ENCODE results near the gene RRM1. TPM values are rescaled to one million over a fixed set of nuclear protein-coding genes. Genes with fewer than 3 reads are reported as not detected.

The RRM1 gene
- total and polyA plus RNA-seq, 10 of the 15 experiments (the other 5 are each of a cell fraction or from before 2014, with no cell fraction given) = 94.0 to 255 (median 148) TPM

DNA sequence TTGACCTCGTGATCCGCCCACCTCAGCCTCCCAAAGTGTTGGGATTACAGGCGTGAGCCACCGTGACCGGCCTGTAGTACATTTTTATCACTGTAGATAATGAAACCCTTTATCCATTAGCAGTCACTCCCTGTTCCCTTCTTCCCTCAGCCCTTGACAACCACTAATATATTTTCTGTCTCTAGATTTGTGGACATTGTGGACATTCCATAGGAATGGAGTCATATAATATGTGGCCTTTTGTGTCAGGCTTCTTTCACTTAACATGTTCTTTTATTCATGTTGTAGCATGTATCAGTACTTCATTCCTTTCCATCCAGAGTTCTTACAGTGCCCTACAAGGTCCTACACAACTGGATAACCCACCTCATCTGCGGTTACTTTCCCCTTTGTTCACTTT, 30.5 kb downstream of the RRM1 start:
- no peaks in the 10 kb centered on the region for H3K4me1 ChIP-seq (ENCODE audit: control insufficient read depth, insufficient read depth, low read length)
- RAD21 ChIA-PET (ENCODE audit: unreplicated experiment) = no interaction called here
- CTCF ChIA-PET = no interaction called here
- FAIRE-seq = no peak
- H3K4me2 ChIP-seq (ENCODE audit: control insufficient read depth, insufficient read depth) = no peak overlapping the region
- POLR2A ChIA-PET = no interaction called here
- no peaks in the 10 kb centered on the region for H3K79me2 ChIP-seq (ENCODE audit: control insufficient read depth, insufficient read depth, low read length)
- no peak for TF ChIP-seq RELA (IDR thresholded peaks at IDR 0.05; ENCODE audit: borderline replicate concordance, partially characterized antibody)
- no peak for TF ChIP-seq FOXM1 (IDR thresholded peaks at IDR 0.05; ENCODE audit: low read depth, low read length)
- no peak for TF ChIP-seq SMAD5 (IDR thresholded peaks at IDR 0.05; ENCODE audit: low read depth)
- no peak for TF ChIP-seq MEF2B (IDR thresholded peaks at IDR 0.05; ENCODE audit: partially characterized antibody, poor library complexity, severe bottlenecking)
- TF ChIP-seq, protein P1, sequence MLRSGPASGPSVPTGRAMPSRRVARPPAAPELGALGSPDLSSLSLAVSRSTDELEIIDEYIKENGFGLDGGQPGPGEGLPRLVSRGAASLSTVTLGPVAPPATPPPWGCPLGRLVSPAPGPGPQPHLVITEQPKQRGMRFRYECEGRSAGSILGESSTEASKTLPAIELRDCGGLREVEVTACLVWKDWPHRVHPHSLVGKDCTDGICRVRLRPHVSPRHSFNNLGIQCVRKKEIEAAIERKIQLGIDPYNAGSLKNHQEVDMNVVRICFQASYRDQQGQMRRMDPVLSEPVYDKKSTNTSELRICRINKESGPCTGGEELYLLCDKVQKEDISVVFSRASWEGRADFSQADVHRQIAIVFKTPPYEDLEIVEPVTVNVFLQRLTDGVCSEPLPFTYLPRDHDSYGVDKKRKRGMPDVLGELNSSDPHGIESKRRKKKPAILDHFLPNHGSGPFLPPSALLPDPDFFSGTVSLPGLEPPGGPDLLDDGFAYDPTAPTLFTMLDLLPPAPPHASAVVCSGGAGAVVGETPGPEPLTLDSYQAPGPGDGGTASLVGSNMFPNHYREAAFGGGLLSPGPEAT (IDR thresholded peaks at IDR 0.05; ENCODE audit: low read depth) = no peak
- TF ChIP-seq, protein P2, sequence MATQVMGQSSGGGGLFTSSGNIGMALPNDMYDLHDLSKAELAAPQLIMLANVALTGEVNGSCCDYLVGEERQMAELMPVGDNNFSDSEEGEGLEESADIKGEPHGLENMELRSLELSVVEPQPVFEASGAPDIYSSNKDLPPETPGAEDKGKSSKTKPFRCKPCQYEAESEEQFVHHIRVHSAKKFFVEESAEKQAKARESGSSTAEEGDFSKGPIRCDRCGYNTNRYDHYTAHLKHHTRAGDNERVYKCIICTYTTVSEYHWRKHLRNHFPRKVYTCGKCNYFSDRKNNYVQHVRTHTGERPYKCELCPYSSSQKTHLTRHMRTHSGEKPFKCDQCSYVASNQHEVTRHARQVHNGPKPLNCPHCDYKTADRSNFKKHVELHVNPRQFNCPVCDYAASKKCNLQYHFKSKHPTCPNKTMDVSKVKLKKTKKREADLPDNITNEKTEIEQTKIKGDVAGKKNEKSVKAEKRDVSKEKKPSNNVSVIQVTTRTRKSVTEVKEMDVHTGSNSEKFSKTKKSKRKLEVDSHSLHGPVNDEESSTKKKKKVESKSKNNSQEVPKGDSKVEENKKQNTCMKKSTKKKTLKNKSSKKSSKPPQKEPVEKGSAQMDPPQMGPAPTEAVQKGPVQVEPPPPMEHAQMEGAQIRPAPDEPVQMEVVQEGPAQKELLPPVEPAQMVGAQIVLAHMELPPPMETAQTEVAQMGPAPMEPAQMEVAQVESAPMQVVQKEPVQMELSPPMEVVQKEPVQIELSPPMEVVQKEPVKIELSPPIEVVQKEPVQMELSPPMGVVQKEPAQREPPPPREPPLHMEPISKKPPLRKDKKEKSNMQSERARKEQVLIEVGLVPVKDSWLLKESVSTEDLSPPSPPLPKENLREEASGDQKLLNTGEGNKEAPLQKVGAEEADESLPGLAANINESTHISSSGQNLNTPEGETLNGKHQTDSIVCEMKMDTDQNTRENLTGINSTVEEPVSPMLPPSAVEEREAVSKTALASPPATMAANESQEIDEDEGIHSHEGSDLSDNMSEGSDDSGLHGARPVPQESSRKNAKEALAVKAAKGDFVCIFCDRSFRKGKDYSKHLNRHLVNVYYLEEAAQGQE (IDR thresholded peaks at IDR 0.05; ENCODE audit: low read depth, low read length) = no peak
- TF ChIP-seq BACH1 (IDR thresholded peaks at IDR 0.05; ENCODE audit: borderline replicate concordance) = no peak
- TF ChIP-seq GATAD2B (conservative IDR thresholded peaks at IDR 0.05; ENCODE audit: low read depth) = no peak
- no peak for TF ChIP-seq CHD1 (IDR thresholded peaks at IDR 0.05; ENCODE audit: low read depth, low read length)
- TF ChIP-seq, protein P3, sequence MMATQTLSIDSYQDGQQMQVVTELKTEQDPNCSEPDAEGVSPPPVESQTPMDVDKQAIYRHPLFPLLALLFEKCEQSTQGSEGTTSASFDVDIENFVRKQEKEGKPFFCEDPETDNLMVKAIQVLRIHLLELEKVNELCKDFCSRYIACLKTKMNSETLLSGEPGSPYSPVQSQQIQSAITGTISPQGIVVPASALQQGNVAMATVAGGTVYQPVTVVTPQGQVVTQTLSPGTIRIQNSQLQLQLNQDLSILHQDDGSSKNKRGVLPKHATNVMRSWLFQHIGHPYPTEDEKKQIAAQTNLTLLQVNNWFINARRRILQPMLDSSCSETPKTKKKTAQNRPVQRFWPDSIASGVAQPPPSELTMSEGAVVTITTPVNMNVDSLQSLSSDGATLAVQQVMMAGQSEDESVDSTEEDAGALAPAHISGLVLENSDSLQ (IDR thresholded peaks at IDR 0.05) = no peak
- TF ChIP-seq, protein P4, sequence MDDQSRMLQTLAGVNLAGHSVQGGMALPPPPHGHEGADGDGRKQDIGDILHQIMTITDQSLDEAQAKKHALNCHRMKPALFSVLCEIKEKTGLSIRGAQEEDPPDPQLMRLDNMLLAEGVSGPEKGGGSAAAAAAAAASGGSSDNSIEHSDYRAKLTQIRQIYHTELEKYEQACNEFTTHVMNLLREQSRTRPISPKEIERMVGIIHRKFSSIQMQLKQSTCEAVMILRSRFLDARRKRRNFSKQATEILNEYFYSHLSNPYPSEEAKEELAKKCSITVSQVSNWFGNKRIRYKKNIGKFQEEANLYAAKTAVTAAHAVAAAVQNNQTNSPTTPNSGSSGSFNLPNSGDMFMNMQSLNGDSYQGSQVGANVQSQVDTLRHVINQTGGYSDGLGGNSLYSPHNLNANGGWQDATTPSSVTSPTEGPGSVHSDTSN (IDR thresholded peaks at IDR 0.05; ENCODE audit: insufficient replicate concordance, low read depth, low read length) = no peak
- peaks cover 1 to 25% of the 10 kb centered on the region in 2 experiments for H3K36me3 ChIP-seq (ENCODE audit: control insufficient read depth in 2 of 2, insufficient read depth in 2 of 2, low read length in 1 of 2)
- no peak overlapping the region for H2AFZ ChIP-seq (ENCODE audit: control insufficient read depth, low read depth, low read length)
- no peaks in the 10 kb centered on the region for H4K20me1 ChIP-seq (ENCODE audit: control insufficient read depth, insufficient read depth)
- WGBS (ENCODE audit: insufficient coverage, insufficient replicate concordance, low lambda C conversion rate, missing lambda C conversion rate) = 100% methylated on average over 6 of the region's 6 CpGs
- H3K9ac ChIP-seq (ENCODE audit: control insufficient read depth, insufficient read depth, low read length) = no peak overlapping the region
- no TSS peak for BruUV-seq (replicated peaks)
- ATAC-seq = no peak
- in situ Hi-C loops (cut with MboI) (no loop called here), intact Hi-C loops (cut with micrococcal nuclease; ENCODE audit: unreplicated experiment) (no loop called here)
- SMC1A ChIA-PET (ENCODE audit: uncharacterized antibody, unreplicated experiment) = interaction anchor here (1.1 kb wide), 1 partner anchor 11 kb away, joined by 4 read pairs; no protein-coding TSS in a partner anchor
- no peaks in the 10 kb centered on the region for H3K9me3 ChIP-seq (replicated peaks; ENCODE audit: control insufficient read depth, insufficient read depth, low read length)
- no peak overlapping the region for H3K27ac ChIP-seq (ENCODE audit: control insufficient read depth, insufficient read depth)
- no peaks in the 10 kb centered on the region for H3K27me3 ChIP-seq (replicated peaks in 1 of 2; ENCODE audit: control insufficient read depth in 2 of 2, insufficient read depth in 2 of 2, low read length in 1 of 2)
- no peak overlapping the region for H3K4me3 ChIP-seq
- DNase-seq (ENCODE audit: low read depth, low spot score) = no peak
